ENCODE measurements around the gene ITLN1.
"Not testable (repeated sequence)": the region's sequence is repeated elsewhere in the genome, so short reads cannot be mapped to it uniquely, and the experiment has no call there.

ITLN1 gene

DNA sequence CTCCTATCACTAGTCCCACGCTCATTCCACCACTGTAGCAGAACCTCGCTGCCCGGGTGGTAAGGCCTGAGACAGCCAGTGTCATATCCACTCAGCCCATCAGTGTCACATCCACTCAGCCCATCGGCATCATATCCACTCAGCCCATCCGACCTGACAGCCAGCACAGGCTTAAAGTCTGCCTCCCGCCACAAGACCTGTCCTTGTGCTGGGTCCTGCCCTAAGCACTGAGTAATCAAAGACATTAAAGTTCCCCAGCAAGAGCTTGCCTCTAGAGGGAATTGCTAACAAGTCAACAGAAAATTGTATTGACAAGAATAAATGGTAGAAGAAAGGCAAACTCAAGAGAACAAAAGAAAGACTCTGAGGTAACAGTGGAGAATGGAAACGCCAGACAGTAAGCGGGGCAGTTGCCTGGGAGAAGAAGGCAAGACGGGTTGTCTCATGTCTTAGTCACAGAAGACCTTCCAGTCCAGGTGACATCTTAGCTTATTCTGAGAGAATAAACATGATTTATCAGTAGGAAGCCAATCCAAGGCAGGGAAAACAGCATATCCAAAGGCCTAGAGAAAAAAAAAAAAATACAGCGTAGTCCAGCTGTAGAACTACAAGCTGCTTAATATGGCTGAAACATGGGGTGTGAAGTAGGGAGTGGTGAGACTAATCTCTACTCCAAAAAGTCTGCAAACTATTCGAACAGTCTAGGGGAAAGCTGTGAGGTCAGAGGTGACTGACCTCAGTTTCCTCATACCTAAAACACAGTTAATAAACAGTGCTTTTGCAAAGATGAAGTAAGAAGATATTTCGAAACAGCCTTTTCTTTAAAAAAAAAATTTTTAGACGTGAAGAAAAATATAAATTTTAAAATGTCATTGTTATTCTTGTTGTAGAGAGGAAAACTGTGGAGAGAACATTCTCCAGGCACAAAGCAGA, 1.1 kb downstream of the ITLN1 start:
- DNase-seq (ENCODE audit: low read depth): no peak

GRCh38 chr1:160882582-160882981, 2.4 kb downstream of the ITLN1 start:
- DNase-seq (ENCODE audit: low read depth): no peak

- DNase-seq (ENCODE audit: low read depth): not testable (repeated sequence)
Measured at GRCh38 chr1:160881264-160881663, 3.7 kb downstream of the ITLN1 start.

DNA sequence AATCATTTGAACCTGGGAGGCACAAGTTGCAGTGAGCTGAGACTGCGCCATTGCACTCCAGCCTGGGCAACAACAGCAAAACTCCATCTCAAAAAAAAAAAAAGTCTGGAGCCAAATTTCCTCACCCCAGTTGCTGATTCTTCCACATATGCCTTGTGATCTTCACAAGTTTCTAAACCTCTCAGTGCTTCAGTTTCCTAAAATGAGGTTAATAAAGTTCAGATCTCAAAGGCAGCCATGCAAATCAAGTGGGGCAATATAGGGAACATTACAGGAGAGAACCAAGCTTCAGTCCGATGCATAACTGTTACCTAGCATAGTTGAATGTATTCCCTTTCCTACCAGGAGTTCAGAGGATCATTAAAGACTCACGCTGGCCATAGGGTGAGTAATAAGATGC, 4.8 kb downstream of the ITLN1 start:
- no peak for DNase-seq (ENCODE audit: low read depth)

DNA sequence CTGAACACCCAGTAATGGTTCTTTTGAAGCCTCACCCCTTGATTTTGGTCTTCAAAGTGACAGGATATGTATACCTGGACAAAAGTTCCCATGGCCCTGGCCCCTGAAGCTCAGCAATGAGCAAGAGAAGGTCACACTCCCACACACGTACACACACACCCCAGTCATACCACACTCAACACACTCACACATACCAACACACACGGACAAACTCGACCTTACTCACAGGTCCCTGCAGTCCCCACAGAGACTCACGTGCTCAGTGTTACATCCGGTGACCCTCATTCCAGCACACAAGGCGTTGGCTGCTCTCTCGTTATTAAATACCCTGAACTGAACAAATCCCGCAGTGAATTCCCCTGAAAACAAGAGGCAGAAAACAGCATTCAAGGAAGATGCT, 5.9 kb downstream of the ITLN1 start:
- no peak for DNase-seq (ENCODE audit: low read depth)

DNA sequence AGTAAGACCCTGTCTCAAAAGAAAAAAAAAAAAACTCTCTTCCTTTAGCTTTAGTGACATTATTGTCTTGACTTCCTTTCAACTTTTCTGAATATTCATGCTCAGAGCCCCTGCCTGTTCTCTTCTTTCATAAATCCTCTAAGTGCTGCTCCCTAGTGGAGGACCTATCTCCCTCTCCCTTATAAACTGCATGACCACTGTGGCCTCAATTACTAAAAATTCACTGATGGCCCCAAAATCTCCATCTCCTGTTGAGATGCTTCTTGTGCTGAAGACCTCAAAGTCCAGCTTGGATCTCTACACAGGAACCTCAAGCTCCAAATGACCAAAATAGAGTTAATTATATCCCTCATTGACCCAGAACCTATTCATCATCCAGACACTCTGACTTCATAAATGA, 7.8 kb downstream of the ITLN1 start:
- DNase-seq (ENCODE audit: low read depth): no peak

DNA sequence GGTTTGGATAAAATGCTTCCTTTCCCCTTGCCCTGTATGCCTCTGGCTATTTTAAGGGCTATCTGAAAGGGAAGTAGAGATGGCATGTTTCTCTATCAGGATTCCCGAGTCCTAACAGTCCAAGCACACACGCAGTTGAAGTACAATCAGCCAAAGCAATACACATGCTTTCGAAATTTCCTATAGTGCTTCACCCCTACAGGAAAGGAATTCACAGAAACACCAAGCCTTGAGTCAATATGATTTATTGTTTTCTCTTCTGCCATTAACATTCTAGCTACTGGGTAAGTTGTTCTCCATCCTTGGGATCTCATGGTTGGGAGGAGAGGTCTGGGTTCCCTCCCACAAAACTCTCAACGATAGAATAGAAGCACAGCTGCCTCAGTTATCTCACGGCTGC, 8.7 kb downstream of the ITLN1 start:
- no peak for DNase-seq (ENCODE audit: low read depth)

DNA sequence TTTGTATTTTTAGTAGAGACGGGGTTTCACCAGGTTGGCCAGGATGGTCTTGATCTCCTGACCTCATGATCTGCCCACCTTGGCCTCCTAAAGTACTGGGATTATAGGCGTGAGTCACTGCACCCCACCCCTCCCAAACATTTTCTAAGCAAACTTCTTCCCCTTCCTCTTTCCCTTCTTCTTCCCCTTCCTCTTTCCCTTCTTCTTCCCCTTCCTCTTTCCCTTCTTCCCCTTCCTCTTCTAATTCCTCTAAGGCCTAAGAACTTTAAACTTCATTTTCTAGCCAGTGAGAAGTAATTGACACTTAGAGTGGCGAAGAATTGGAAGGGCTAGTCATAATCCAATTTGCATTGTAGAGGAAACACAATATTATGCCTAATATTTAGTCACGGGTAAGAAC, 9.4 kb downstream of the ITLN1 start:
- DNase-seq (ENCODE audit: low read depth): not testable (repeated sequence)

DNA sequence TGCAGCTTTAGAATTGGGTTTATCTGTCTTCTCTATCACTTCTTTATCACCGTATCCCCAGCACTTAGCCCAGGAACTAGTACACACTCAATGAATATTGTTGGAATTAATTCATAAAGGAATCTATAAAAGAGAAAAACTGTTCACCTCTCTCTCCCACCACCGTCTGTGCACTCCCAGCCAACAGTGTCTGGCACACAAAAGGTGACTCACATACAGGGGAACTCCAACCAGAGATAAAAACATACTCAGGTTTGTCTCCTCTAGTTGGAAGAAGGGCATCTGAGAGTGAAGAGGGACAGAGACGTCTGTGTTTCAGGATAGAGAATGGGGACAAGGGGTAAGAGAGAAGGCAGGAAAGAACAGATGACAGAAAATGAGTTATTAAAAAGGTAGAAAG, 10.0 kb downstream of the ITLN1 start:
- DNase-seq (ENCODE audit: low read depth): no peak

- no peak for DNase-seq (ENCODE audit: low read depth)
Measured at GRCh38 chr1:160868141-160868540, 16.8 kb downstream of the ITLN1 start.

GRCh38 chr1:160867651-160868050, 17.3 kb downstream of the ITLN1 start:
- not testable (repeated sequence) for DNase-seq (ENCODE audit: low read depth)

- no peak for DNase-seq (ENCODE audit: low read depth)
Measured at GRCh38 chr1:160866695-160867260, 18.2 kb downstream of the ITLN1 start.

GRCh38 chr1:160866001-160866694, 18.8 kb downstream of the ITLN1 start:
- DNase-seq (ENCODE audit: low read depth): no peak

DNA sequence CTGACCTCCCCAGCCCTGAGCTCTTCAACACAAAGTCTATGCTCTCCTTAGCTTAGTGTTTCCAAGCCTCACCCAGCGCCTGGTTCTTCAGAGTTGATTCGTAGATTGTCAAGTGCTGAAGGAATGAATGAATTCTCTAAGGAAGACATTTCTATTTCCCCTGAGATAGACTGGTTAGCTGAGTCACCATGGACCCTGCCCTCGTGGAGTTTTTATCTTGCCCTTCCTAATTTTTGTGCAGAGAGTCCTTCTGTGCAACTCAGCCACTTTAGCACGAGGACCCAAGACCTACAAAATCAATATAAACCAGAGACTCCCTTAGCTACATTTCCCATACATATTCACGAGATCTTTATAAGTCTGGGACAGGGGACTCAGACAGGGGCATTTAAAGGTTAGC, 19.6 kb downstream of the ITLN1 start:
- DNase-seq (ENCODE audit: low read depth): no peak

DNA sequence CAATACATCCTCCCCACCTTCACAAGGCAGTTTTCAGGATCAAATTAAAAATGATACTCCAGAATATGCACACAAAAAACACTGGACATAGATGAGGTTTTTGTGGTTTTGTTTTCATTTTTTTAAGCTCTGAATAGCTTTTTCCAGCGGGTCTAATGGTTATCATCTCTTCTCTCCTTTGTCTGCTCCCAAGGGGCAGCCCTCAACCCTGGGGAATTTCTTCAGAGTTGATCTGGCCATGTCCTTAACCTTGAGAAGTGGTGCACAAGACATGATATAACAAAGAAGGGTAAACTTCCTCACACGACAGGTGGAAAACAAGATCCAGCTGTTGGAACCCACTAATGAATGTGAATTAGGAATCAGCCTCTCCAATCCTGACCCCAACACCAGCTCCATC, 20.8 kb downstream of the ITLN1 start:
- DNase-seq (ENCODE audit: low read depth): no peak

DNA sequence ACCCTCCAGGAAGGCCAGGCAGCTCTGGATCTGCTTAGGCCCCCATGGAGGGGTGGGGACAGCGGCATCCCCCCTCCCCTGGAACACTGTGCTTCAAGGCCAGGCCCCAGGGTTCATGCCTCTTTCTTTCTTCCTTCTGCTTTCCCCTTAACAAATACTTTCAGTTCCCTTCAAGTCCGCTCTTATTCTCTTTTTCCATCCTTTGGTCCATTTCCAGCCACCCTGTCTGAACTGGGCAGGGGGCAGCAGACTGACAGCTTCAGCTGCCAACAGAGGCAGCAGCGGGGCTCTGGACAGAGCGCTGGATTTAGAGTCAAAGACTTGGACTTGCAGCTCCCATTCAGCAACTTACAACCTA, 21.2 kb downstream of the ITLN1 start:
- no peak for DNase-seq (ENCODE audit: low read depth)

DNA sequence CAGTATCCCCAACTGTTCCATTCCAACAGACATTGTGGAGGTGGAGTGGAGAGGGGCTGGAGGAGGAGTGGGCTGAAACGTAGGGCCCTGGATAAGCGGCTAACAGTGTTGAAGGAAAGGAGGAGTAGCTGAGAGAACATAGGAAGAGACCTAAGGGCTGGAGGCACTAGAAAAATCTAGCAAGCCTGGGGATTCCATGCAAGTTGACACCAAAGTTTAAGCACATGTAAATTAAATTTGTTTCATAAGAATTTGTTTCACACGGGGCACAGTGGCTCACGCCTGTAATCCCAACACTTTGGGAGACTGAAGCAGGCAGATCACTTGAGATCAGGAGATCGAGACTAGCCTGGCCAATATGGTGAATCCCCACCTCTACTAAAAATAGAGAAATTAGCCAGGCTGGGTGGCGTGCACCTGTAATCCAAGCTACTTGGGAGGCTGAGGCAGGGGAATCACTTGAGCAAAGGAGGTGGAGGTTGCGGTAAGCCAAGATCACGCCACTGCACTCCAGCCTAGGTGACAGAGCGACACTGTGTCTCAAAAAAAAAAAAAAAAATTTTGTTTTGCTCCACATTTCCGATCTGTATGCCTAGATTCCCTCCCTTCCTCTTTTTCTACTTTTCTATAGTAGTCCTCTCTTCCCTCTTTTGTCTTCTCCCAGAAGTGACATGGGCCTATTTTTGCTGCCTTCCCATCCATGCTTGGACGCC, 21.8 kb downstream of the ITLN1 start:
- no peak for DNase-seq (ENCODE audit: low read depth)

DNA sequence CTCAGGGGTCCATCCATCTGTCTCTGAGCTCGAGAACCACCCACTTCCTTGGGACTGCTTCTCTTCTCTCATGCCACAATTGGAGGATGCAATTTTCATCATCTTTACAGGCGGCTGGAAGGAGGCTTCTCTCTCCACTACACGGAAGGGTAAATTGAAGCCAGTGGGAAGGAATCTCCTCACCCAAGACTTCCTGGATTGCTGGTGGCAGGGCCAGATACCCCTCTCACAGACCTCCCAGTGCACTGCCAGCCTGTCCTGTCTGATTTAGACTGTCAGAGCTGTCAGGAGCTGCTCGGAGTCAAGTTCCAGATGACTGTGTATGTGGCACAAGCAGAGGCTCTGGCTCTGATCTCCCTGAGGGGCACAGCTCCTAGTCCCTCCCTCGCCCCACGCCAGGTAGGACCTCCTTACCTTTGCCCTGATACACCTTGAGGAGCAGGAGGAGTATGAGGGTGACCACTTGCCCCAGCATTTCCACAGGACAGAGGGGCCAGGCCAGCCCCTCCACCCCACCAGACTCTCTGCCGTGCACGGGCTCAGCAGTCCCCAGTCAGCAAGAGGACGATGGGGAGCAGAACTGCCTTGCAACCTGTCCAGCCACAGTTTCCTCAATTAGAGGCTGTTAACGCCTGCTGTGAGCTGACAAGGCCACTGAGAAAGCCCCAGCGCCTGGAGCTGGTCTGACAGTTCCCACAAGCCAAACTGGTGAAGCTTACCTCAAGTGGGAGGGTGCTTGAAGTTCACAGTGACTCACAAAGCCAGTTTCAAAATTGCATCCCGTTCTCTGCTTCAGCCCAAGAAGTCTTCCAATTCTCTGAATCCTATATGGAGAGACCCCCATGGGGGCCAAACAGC, 22.5 kb downstream of the ITLN1 start, which contains the start of gene CD244:
Gene CD244, minus strand, starts transcription at position 685 of the 858 bp plus-strand sequence. Its CDS starts 210 bp downstream, at position 475.
- peak; percentile 56 for DNase-seq (ENCODE audit: low read depth)

- no peak for DNase-seq (ENCODE audit: low read depth)
Measured at GRCh38 chr1:160860840-160861505, 24.0 kb downstream of the ITLN1 start.

DNA sequence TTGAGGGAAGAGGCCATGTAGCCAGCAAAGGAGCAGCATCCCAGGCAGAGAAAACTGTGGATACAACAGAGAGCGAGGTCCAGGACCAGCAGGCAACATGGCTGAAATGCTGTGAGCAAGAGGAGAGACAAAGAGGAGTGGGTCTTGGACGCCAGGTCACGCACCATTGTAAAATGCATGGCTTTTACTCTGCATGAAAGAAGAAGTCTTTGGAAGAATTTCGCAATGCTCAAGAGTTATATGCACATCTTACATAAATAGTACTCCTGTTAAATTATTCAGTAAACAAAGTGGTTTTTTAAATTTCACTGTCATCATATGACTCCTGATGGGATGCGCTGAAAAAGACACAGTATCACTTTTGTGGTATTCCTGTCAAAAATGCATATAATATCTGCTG, 25.8 kb downstream of the ITLN1 start:
- DNase-seq (ENCODE audit: low read depth): no peak

GRCh38 chr1:160858507-160858906, 26.5 kb downstream of the ITLN1 start:
- DNase-seq (ENCODE audit: low read depth): no peak
